MM.1S (cell line): ENCODE data around the gene LILRB1.

Experiments used
- DNase-seq: peaks from one replicate; pipeline ENCODE4 v3.0.0-alpha.2; 2015
- H2AFZ ChIP-seq: fragments of 300-600 bp; sonication (generic); 2 replicates; pipeline ENCODE4 v1.6.0; 2016; ENCODE audit warnings: antibody characterized with exemption, low read length
- H3F3A ChIP-seq: fragments of 300-600 bp; sonication (generic); 2 replicates; pipeline ENCODE4 v1.6.1; 2016; ENCODE audit warnings: mild to moderate bottlenecking, antibody characterized with exemption, low read length, moderate library complexity, mixed read lengths; ENCODE audit not compliant: insufficient read depth
- H3K27ac ChIP-seq: fragments of 300-600 bp; sonication (generic); 2 replicates; pipeline ENCODE4 v1.5.1; 2016; ENCODE audit warnings: mild to moderate bottlenecking, low read length
- H3K27me3 ChIP-seq: fragments of 300-600 bp; sonication (generic); replicated peaks from 2 replicates; pipeline ENCODE4 v1.6.0; 2016; ENCODE audit warnings: low read length; ENCODE audit not compliant: insufficient read depth
- H3K36me3 ChIP-seq: fragments of 300-600 bp; sonication (generic); replicated peaks from 2 replicates; pipeline ENCODE4 v1.6.1; 2016; ENCODE audit warnings: mild to moderate bottlenecking, low read length, mixed read lengths; ENCODE audit not compliant: insufficient read depth
- H3K4me1 ChIP-seq: fragments of 300-600 bp; sonication (generic); 2 replicates; pipeline ENCODE4 v1.6.1; 2016; ENCODE audit warnings: low read length, mixed read lengths
- H3K4me2 ChIP-seq: fragments of 300-600 bp; sonication (generic); 2 replicates; pipeline ENCODE4 v1.6.0; 2016; ENCODE audit warnings: low read depth, low read length
- H3K4me3 ChIP-seq: fragments of 300-600 bp; sonication (generic); 2 replicates; pipeline ENCODE4 v1.5.1; 2016; ENCODE audit warnings: low read length, mixed read lengths
- H3K79me2 ChIP-seq: fragments of 300-600 bp; sonication (generic); 2 replicates; pipeline ENCODE4 v1.6.1; 2016; ENCODE audit warnings: mixed run types, low read length, mixed read lengths
- H3K9ac ChIP-seq: fragments of 300-600 bp; sonication (generic); 2 replicates; pipeline ENCODE4 v1.6.1; 2016; ENCODE audit warnings: low read length, mixed read lengths
- H3K9me2 ChIP-seq: fragments of 300-600 bp; sonication (generic); replicated peaks from 2 replicates; pipeline ENCODE4 v1.6.1; 2016; ENCODE audit warnings: mild to moderate bottlenecking, low read length, mixed read lengths; ENCODE audit not compliant: insufficient read depth
- H3K9me3 ChIP-seq: fragments of 300-600 bp; sonication (generic); replicated peaks from 2 replicates; pipeline ENCODE4 v1.6.1; 2016; ENCODE audit warnings: mild to moderate bottlenecking, low read length, mixed read lengths; ENCODE audit not compliant: insufficient read depth
- H4K20me1 ChIP-seq: fragments of 300-600 bp; sonication (generic); 2 replicates; pipeline ENCODE4 v1.6.1; 2016; ENCODE audit warnings: mild to moderate bottlenecking, low read length, moderate library complexity, mixed read lengths; ENCODE audit not compliant: insufficient read depth
- EZH2 ChIP-seq: fragments of 300-600 bp; sonication (generic); optimal IDR thresholded peaks from 2 replicates; pipeline ENCODE3; 2017; ENCODE audit warnings: low read depth, mild to moderate bottlenecking, antibody characterized with exemption, low read length, mixed read lengths
- EZH2phosphoT487 ChIP-seq: fragments of 300-600 bp; sonication (generic); IDR thresholded peaks from 2 replicates; pipeline ENCODE4 v1.6.1; 2018; ENCODE audit warnings: antibody characterized with exemption, low read length
- TF ChIP-seq, protein P1 (sequence below): fragments of 300-600 bp; sonication (generic); IDR thresholded peaks from 2 replicates; pipeline ENCODE4 v1.5.1; 2016; ENCODE audit warnings: antibody characterized with exemption, low read length, mixed read lengths

Gene LILRB1

DNA sequence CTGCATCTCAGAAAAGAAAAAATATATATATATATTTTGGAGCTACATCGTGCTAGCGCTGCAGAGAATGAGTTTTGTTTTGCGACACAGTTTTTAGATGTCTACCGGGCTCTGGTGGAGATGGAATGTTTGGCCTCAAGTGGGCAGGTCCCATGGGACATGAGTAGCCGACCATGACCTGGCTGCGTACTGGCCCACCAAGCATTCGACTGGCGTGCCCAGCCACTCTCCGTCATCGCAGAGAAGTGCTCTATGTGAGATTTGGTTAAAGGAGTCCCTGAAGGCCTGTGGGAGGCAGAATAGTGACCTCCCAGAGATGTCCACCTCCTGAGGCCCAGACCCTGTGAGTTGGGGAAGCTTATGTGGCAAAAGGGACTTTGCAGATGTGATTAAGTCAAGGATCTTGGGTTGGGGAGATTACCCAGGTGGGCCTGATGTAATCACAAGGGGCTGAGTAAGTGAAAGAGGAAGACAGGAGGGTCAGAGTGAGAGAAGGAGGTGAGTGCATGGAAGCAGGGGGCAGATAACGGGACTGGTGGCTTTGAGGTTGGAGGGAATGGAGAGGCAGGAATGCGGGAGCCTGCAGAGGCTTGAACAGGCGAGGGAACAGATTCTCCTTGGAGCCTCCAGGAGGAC, 31.7 kb downstream of the LILRB1 start:
- Histone ChIP-seq H3K4me1 (peaks cover 29% of the 10 kb centered on the region), H3K79me2 (peaks cover 24% of the 10 kb centered on the region), H4K20me1 (no peaks in the 10 kb centered on the region), H3K36me3 (no peaks in the 10 kb centered on the region), H3K9ac (no peak overlapping the region), H3K4me2 (peak overlapping the region; percentile 37; the same call in 1 of the 2 replicates), H3K27ac (peak overlapping the region; percentile 58; the same call in 1 of the 2 replicates), H3K27me3 (peaks cover 30% of the 10 kb centered on the region), H3K9me2 (no peaks in the 10 kb centered on the region), H2AFZ (no peak overlapping the region), H3F3A (peaks cover 12% of the 10 kb centered on the region; the same call in 1 of the 2 replicates), H3K4me3 (no peak overlapping the region), H3K9me3 (no peaks in the 10 kb centered on the region)
- no peak for TF ChIP-seq EZH2
- TF ChIP-seq, protein P1, sequence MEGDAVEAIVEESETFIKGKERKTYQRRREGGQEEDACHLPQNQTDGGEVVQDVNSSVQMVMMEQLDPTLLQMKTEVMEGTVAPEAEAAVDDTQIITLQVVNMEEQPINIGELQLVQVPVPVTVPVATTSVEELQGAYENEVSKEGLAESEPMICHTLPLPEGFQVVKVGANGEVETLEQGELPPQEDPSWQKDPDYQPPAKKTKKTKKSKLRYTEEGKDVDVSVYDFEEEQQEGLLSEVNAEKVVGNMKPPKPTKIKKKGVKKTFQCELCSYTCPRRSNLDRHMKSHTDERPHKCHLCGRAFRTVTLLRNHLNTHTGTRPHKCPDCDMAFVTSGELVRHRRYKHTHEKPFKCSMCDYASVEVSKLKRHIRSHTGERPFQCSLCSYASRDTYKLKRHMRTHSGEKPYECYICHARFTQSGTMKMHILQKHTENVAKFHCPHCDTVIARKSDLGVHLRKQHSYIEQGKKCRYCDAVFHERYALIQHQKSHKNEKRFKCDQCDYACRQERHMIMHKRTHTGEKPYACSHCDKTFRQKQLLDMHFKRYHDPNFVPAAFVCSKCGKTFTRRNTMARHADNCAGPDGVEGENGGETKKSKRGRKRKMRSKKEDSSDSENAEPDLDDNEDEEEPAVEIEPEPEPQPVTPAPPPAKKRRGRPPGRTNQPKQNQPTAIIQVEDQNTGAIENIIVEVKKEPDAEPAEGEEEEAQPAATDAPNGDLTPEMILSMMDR: no peak
- TF ChIP-seq EZH2phosphoT487: no peak
- no peak for DNase-seq

DNA sequence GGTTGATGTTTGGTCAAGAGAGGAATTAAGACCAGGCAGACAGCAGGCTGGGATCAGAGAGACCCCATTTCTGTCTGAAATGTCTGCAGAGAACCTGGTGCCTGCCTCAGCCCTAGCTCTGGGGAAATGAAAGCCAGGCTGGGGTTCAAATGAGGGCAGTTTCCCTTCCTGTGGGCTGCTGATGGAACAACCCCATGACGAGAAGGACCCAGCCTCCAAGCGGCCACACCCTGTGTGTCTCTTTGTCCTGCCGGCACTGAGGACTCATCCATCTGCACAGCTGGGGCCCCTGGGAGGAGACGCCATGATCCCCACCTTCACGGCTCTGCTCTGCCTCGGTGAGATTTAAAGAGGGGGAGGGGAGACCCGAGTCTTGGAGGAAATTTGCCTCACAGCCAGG, 32.4 kb downstream of the LILRB1 start, which contains the start of gene LILRB4:
Gene LILRB4, plus strand, starts transcription at position 256 of the 400 bp plus-strand sequence. Its CDS starts 49 bp downstream, at position 305.
- H3F3A ChIP-seq: peaks cover 12% of the 10 kb centered on the region; the same call in 1 of the 2 replicates
- H2AFZ ChIP-seq: no peak within 1 kb of the TSS
- H3K9ac ChIP-seq: peak within 1 kb of the TSS; percentile 49; the same call in 1 of the 2 replicates
- no peaks in the 10 kb centered on the region for H3K9me3 ChIP-seq
- H3K27me3 ChIP-seq: peaks cover 30% of the 10 kb centered on the region
- H3K4me3 ChIP-seq: peak within 1 kb of the TSS; percentile 46
- DNase-seq: peak; percentile 42
- H3K4me1 ChIP-seq: peaks cover 29% of the 10 kb centered on the region
- H3K36me3 ChIP-seq: no peaks in the 10 kb centered on the region
- H3K9me2 ChIP-seq: no peaks in the 10 kb centered on the region
- peak within 1 kb of the TSS; percentile 58; the same call in 1 of the 2 replicates for H3K27ac ChIP-seq
- H3K4me2 ChIP-seq: peak within 1 kb of the TSS; percentile 65; the same call in 1 of the 2 replicates
- TF ChIP-seq EZH2 (no peak), EZH2phosphoT487 (no peak)
- no peaks in the 10 kb centered on the region for H4K20me1 ChIP-seq
- H3K79me2 ChIP-seq: peaks cover 24% of the 10 kb centered on the region

GRCh38 chr19:54665530-54665929, 35.2 kb downstream of the LILRB1 start:
- Histone ChIP-seq H3K27me3 (peaks cover 18% of the 10 kb centered on the region), H3K4me2 (peak overlapping the region; percentile 65; the same call in 1 of the 2 replicates), H3K9me2 (no peaks in the 10 kb centered on the region), H3K27ac (peak overlapping the region; percentile 48; the same call in 1 of the 2 replicates), H3K36me3 (no peaks in the 10 kb centered on the region), H4K20me1 (no peaks in the 10 kb centered on the region), H3K4me3 (no peak overlapping the region; the same call in 1 of the 2 replicates), H3K9me3 (no peaks in the 10 kb centered on the region), H3F3A (peaks cover 17% of the 10 kb centered on the region; the same call in 1 of the 2 replicates), H2AFZ (no peak overlapping the region), H3K4me1 (peaks cover 27% of the 10 kb centered on the region), H3K9ac (no peak overlapping the region), H3K79me2 (peaks cover 24% of the 10 kb centered on the region)
- no peak for DNase-seq
- TF ChIP-seq EZH2 (no peak), EZH2phosphoT487 (no peak)
- TF ChIP-seq, protein P1: no peak
